DND-41 (cell line): ENCODE data around the gene ERP27.
A peak's percentile ranks its signal among the peaks of the same experiment; 100 is the strongest.

ENCODE experiments used
- ATAC-seq: fragments of 200-7000 bp; cut with Tn5 transposase; 3 replicates; pipeline ENCODE4 v1.9.1; 2021; ENCODE audit warnings: low read depth; ENCODE audit not compliant: insufficient read depth
- DNase-seq: peaks from one replicate; pipeline ENCODE4 v3.0.0-alpha.2; 2020
- H2AFZ ChIP-seq: 2 replicates; pipeline ENCODE4 v1.6.0; 2012; ENCODE audit warnings: low read depth, low read length
- H3K27ac ChIP-seq: 2 replicates; pipeline ENCODE4 v1.5.1; 2012; ENCODE audit warnings: low read length, inconsistent platforms
- H3K27me3 ChIP-seq: fragments of 200-600 bp; sonication (generic); 2 replicates; pipeline ENCODE4 v1.6.0; 2012; ENCODE audit warnings: low read length, mild to moderate bottlenecking, inconsistent platforms; ENCODE audit not compliant: insufficient read depth, poor library complexity
- H3K36me3 ChIP-seq: 2 replicates; pipeline ENCODE4 v1.5.1; 2012; ENCODE audit warnings: low read length, inconsistent platforms; ENCODE audit not compliant: insufficient read depth
- H3K4me1 ChIP-seq: 2 replicates; pipeline ENCODE4 v1.5.1; 2012; ENCODE audit warnings: mild to moderate bottlenecking, low read length; ENCODE audit not compliant: insufficient read depth
- H3K4me2 ChIP-seq: 2 replicates; pipeline ENCODE4 v1.6.0; 2012; ENCODE audit warnings: mild to moderate bottlenecking, moderate library complexity, low read length, inconsistent platforms; ENCODE audit not compliant: insufficient read depth
- H3K4me3 ChIP-seq, 2 experiments: fragments of 200-600 bp in 1 of 2; shearing (Covaris generic) in 1 of 2; 2 replicates each; pipeline ENCODE4 v1.5.1; 2012 to 2016; ENCODE audit warnings: inconsistent platforms in 2 of 2, low read length in 2 of 2, mild to moderate bottlenecking in 2 of 2, low read depth in 1 of 2, moderate library complexity in 1 of 2
- H3K79me2 ChIP-seq: 2 replicates; pipeline ENCODE4 v1.6.0; 2012; ENCODE audit warnings: low read length, inconsistent platforms; ENCODE audit not compliant: insufficient read depth
- H3K9ac ChIP-seq: 2 replicates; pipeline ENCODE4 v1.6.0; 2012; ENCODE audit warnings: low read depth, mild to moderate bottlenecking, inconsistent platforms, low read length, moderate library complexity
- H3K9me3 ChIP-seq: 2 replicates; pipeline ENCODE4 v1.5.1; 2012; ENCODE audit warnings: low read length, moderate library complexity, mild to moderate bottlenecking, inconsistent platforms; ENCODE audit not compliant: insufficient read depth, severe bottlenecking
- H4K20me1 ChIP-seq: 2 replicates; pipeline ENCODE4 v1.6.0; 2012; ENCODE audit warnings: low read length; ENCODE audit not compliant: insufficient read depth
- EZH2 ChIP-seq: IDR thresholded peaks from 3 replicates; pipeline ENCODE4 v1.6.1; 2012; ENCODE audit warnings: borderline replicate concordance, low read depth, mild to moderate bottlenecking, moderate library complexity, low read length, inconsistent platforms; ENCODE audit not compliant: severe bottlenecking
- TF ChIP-seq, protein P1 (sequence below): IDR thresholded peaks from 2 replicates; pipeline ENCODE4 v1.5.1; 2012; ENCODE audit warnings: borderline replicate concordance, low read length, moderate library complexity, mild to moderate bottlenecking; ENCODE audit not compliant: poor library complexity, severe bottlenecking; ENCODE audit errors: extremely low read depth

Gene ERP27

GRCh38 chr12:14948672-14949071 is 10.3 kb upstream of the ERP27 start:
- Histone ChIP-seq H3K27ac (peak overlapping the region; percentile 95), H3K79me2 (peaks cover 83% of the 10 kb centered on the region), H3K36me3 (peaks cover 74% of the 10 kb centered on the region), H2AFZ (no peak overlapping the region), H3K27me3 (no peaks in the 10 kb centered on the region), H3K9ac (peak overlapping the region; percentile 65), H4K20me1 (peaks cover 4% of the 10 kb centered on the region; the same call in 1 of the 2 replicates), H3K4me1 (peaks cover 71% of the 10 kb centered on the region), H3K4me3 (peak overlapping the region in 1 of 2 experiments; percentile 45; a peak in 2 of 4 replicates), H3K4me2 (peak overlapping the region; percentile 89), H3K9me3 (no peaks in the 10 kb centered on the region)
- TF ChIP-seq, protein P1, sequence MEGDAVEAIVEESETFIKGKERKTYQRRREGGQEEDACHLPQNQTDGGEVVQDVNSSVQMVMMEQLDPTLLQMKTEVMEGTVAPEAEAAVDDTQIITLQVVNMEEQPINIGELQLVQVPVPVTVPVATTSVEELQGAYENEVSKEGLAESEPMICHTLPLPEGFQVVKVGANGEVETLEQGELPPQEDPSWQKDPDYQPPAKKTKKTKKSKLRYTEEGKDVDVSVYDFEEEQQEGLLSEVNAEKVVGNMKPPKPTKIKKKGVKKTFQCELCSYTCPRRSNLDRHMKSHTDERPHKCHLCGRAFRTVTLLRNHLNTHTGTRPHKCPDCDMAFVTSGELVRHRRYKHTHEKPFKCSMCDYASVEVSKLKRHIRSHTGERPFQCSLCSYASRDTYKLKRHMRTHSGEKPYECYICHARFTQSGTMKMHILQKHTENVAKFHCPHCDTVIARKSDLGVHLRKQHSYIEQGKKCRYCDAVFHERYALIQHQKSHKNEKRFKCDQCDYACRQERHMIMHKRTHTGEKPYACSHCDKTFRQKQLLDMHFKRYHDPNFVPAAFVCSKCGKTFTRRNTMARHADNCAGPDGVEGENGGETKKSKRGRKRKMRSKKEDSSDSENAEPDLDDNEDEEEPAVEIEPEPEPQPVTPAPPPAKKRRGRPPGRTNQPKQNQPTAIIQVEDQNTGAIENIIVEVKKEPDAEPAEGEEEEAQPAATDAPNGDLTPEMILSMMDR: no peak
- TF ChIP-seq EZH2: no peak
- DNase-seq (peak; percentile 84), ATAC-seq (peak; percentile 94)

- peak overlapping the region; percentile 65; the same call in 1 of the 2 replicates for H3K9ac ChIP-seq
- H3K9me3 ChIP-seq: no peaks in the 10 kb centered on the region
- H4K20me1 ChIP-seq: no peaks in the 10 kb centered on the region
- TF ChIP-seq EZH2: no peak
- TF ChIP-seq, protein P1: no peak
- no peaks in the 10 kb centered on the region for H3K27me3 ChIP-seq
- no peak overlapping the region for H3K4me3 ChIP-seq
- peak overlapping the region; percentile 95 for H3K27ac ChIP-seq
- no peak for ATAC-seq
- DNase-seq: no peak
- peaks cover 53% of the 10 kb centered on the region for H3K4me1 ChIP-seq
- peaks cover 92% of the 10 kb centered on the region for H3K36me3 ChIP-seq
- H2AFZ ChIP-seq: no peak overlapping the region
- H3K79me2 ChIP-seq: peaks cover 65% of the 10 kb centered on the region
- 0 out of 2 replicates have a peak overlapping the region, but pooled peaks have one; percentile 10 for H3K4me2 ChIP-seq
These were observed 8.5 kb upstream of the ERP27 start for GRCh38 chr12:14946861-14947260.

DNA sequence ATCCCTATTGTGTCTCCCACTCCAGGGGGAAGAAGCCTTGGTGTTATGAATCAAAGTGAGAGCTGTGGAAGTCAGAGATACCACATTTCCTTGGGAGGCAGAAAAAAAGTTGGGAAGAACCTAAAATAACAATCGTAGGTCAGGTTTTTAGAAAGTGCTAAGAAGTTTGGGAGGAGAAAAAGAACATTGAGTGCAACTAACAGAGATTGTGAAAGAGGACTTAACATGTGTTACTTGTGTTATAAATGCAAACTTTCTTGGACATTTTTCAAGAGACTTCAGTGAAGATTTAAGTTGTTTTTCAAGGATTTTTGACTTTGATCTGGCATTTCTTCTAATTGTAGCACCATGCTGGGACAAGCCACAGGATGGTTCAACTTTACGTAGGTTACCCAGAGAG is 7.8 kb upstream of the ERP27 start:
- peaks cover 92% of the 10 kb centered on the region for H3K36me3 ChIP-seq
- H3K4me2 ChIP-seq: no peak overlapping the region
- no peak overlapping the region for H3K4me3 ChIP-seq
- no peaks in the 10 kb centered on the region for H4K20me1 ChIP-seq
- TF ChIP-seq, protein P1: no peak
- no peak for TF ChIP-seq EZH2
- no peak overlapping the region for H3K9ac ChIP-seq
- ATAC-seq: no peak
- H3K79me2 ChIP-seq: peaks cover 58% of the 10 kb centered on the region
- no peaks in the 10 kb centered on the region for H3K9me3 ChIP-seq
- no peak overlapping the region for H2AFZ ChIP-seq
- H3K27me3 ChIP-seq: no peaks in the 10 kb centered on the region
- DNase-seq: no peak
- H3K4me1 ChIP-seq: peaks cover 46% of the 10 kb centered on the region
- peak overlapping the region; percentile 95 for H3K27ac ChIP-seq
